CD8-positive, alpha-beta memory T cell (primary cell): ENCODE results near the gene ARMS2. TPM values are rescaled to one million over a fixed set of nuclear protein-coding genes. Genes with fewer than 3 reads are reported as not detected.

Experiments
- CTCF ChIA-PET: fragments of 350-600 bp; sonication (Branson Sonifier 250); formaldehyde crosslinking; loops from one replicate; lab custom pipeline; 2021; ENCODE audit warnings: antibody characterized with exemption; lab: Charles Lee
- POLR2A ChIA-PET: fragments of 350-600 bp; sonication (Branson Sonifier 250); formaldehyde crosslinking; loops from one replicate; lab custom pipeline; 2021; ENCODE audit warnings: antibody characterized with exemption; lab: Charles Lee
- DNase-seq, 5 donors: peaks; one replicate each; pipeline versions ENCODE4 v3.0.0 to v3.0.0-alpha.2; 2020 to 2022; ENCODE audit warnings: mixed read lengths in 1 of 5
- H3K27ac ChIP-seq: one replicate; pipeline ENCODE4 v1.7.0; 2013; ENCODE audit warnings: low read depth, mild to moderate bottlenecking, low read length, moderate library complexity
- H3K27me3 ChIP-seq: 2 replicates; pipeline ENCODE4 v1.7.0; 2013; ENCODE audit warnings: low read length, mild to moderate bottlenecking; ENCODE audit not compliant: insufficient read depth, poor library complexity, severe bottlenecking
- H3K36me3 ChIP-seq: 2 replicates; pipeline ENCODE4 v1.7.0; 2013; ENCODE audit warnings: mild to moderate bottlenecking, low read length, moderate library complexity; ENCODE audit not compliant: insufficient read depth
- H3K4me1 ChIP-seq: 2 replicates; pipeline ENCODE4 v1.7.0; 2013; ENCODE audit warnings: mild to moderate bottlenecking, low read length, moderate library complexity; ENCODE audit not compliant: insufficient read depth
- H3K4me3 ChIP-seq: 2 replicates; pipeline ENCODE4 v1.7.0; 2013; ENCODE audit warnings: mild to moderate bottlenecking, low read length
- H3K9me3 ChIP-seq: 2 replicates; pipeline ENCODE4 v1.7.0; 2013; ENCODE audit warnings: mild to moderate bottlenecking, low read length
- H3K27ac Mint-ChIP-seq, 8 donors: one replicate each; pipeline ENCODE4 v1.8.0; 2020 to 2021; ENCODE audit warnings: mixed read lengths in 8 of 8, mild to moderate bottlenecking in 6 of 8, inconsistent platforms in 3 of 8, moderate library complexity in 3 of 8
- H3K27me3 Mint-ChIP-seq, 2 donors: one replicate each; pipeline ENCODE4 v1.8.0; 2020 to 2021; ENCODE audit warnings: mixed read lengths in 2 of 2, mild to moderate bottlenecking in 1 of 2, moderate library complexity in 1 of 2
- H3K36me3 Mint-ChIP-seq, 3 donors: one replicate each; pipeline ENCODE4 v1.8.0; 2020 to 2021; ENCODE audit warnings: mixed read lengths in 3 of 3, inconsistent platforms in 1 of 3, mild to moderate bottlenecking in 1 of 3
- H3K4me1 Mint-ChIP-seq, 3 donors: one replicate each; pipeline ENCODE4 v1.8.0; 2020 to 2021; ENCODE audit warnings: mixed read lengths in 3 of 3, inconsistent platforms in 1 of 3, mild to moderate bottlenecking in 1 of 3
- H3K4me3 Mint-ChIP-seq, 7 donors: one replicate each; pipeline ENCODE4 v1.8.0; 2020 to 2021; ENCODE audit warnings: mixed read lengths in 7 of 7, mild to moderate bottlenecking in 6 of 7, moderate library complexity in 4 of 7, inconsistent platforms in 2 of 7
- H3K9me3 Mint-ChIP-seq, 5 donors: one replicate each; pipeline ENCODE4 v1.8.0; 2020 to 2022; ENCODE audit warnings: mixed read lengths in 5 of 5, mild to moderate bottlenecking in 3 of 5, moderate library complexity in 2 of 5, inconsistent platforms in 1 of 5
- polyA plus RNA-seq: library from polyadenylated mRNA; unstranded; fragments of 300-500 nt; fragmentation: Illumina TruSeq; gene quantifications from one replicate; pipeline ENCODE4 v1.2.3, GENCODE V29; 2021
- total RNA-seq, 2 experiments: library from RNA; stranded (reverse); gene quantifications; one replicate each; pipeline ENCODE4 v1.2.3, GENCODE V29; 2021

The ARMS2 gene
- total and polyA plus RNA-seq, 3 experiments from 2014 or later: not detected

- Mint-ChIP-seq H3K27me3 (peaks cover 35 to 47% of the 10 kb centered on the region in 2 donors), H3K36me3 (no peaks in the 10 kb centered on the region), H3K9me3 (no peaks in the 10 kb centered on the region), H3K4me3 (peak overlapping the region; percentile 88 to 93 (median 89)), H3K4me1 (peaks cover 14 to 24% (median 19%) of the 10 kb centered on the region in 3 donors), H3K27ac (peak overlapping the region in 2 of 8 donors; percentile 20 to 71)
- ChIA-PET CTCF (no interaction called here), POLR2A (interaction anchor here (0.6 kb wide), 1 partner anchor 24 kb away, joined by 3 read pairs; no protein-coding TSS in a partner anchor)
- H3K4me1 ChIP-seq: peaks cover 9% of the 10 kb centered on the region
- no peaks in the 10 kb centered on the region for H3K9me3 ChIP-seq
- peaks cover 33% of the 10 kb centered on the region for H3K27me3 ChIP-seq
- no peak overlapping the region for H3K27ac ChIP-seq
- peak overlapping the region; percentile 49 for H3K4me3 ChIP-seq
- DNase-seq: no peak
- H3K36me3 ChIP-seq: no peaks in the 10 kb centered on the region
These were observed 8.3 kb downstream of the ARMS2 start for GRCh38 chr10:122462533-122463465.

- H3K36me3 Mint-ChIP-seq: no peaks in the 10 kb centered on the region
- peaks cover 14 to 24% (median 19%) of the 10 kb centered on the region in 3 donors for H3K4me1 Mint-ChIP-seq
- Histone ChIP-seq H3K36me3 (no peaks in the 10 kb centered on the region), H3K9me3 (no peaks in the 10 kb centered on the region), H3K27ac (no peak overlapping the region), H3K4me1 (peaks cover 9% of the 10 kb centered on the region), H3K27me3 (peaks cover 24% of the 10 kb centered on the region), H3K4me3 (no peak overlapping the region)
- peak overlapping the region in 6 of 7 donors; percentile 55 to 93 (median 88) for H3K4me3 Mint-ChIP-seq
- no peak for DNase-seq
- no peaks in the 10 kb centered on the region for H3K9me3 Mint-ChIP-seq
- ChIA-PET POLR2A (interaction anchor here (0.6 kb wide), 1 partner anchor 25 kb away, joined by 3 read pairs; no protein-coding TSS in a partner anchor), CTCF (no interaction called here)
- peaks cover 29 to 45% of the 10 kb centered on the region in 2 donors for H3K27me3 Mint-ChIP-seq
- peak overlapping the region in 1 of 8 donors; percentile 15 for H3K27ac Mint-ChIP-seq
These were observed 9.2 kb downstream of the ARMS2 start for GRCh38 chr10:122463466-122464249.

- H3K27ac Mint-ChIP-seq: no peak overlapping the region
- peaks cover 14 to 22% (median 18%) of the 10 kb centered on the region in 3 donors for H3K4me1 Mint-ChIP-seq
- CTCF ChIA-PET: no interaction called here
- no peak for DNase-seq
- H3K4me3 ChIP-seq: no peak overlapping the region
- peaks cover 9% of the 10 kb centered on the region for H3K4me1 ChIP-seq
- H3K27me3 Mint-ChIP-seq: peaks cover 24 to 45% of the 10 kb centered on the region in 2 donors
- POLR2A ChIA-PET: no interaction called here
- H3K9me3 Mint-ChIP-seq: no peaks in the 10 kb centered on the region
- H3K36me3 Mint-ChIP-seq: no peaks in the 10 kb centered on the region
- peak overlapping the region in 1 of 7 donors; percentile 8 for H3K4me3 Mint-ChIP-seq
- no peaks in the 10 kb centered on the region for H3K9me3 ChIP-seq
- H3K27ac ChIP-seq: no peak overlapping the region
- H3K36me3 ChIP-seq: no peaks in the 10 kb centered on the region
- peaks cover 19% of the 10 kb centered on the region for H3K27me3 ChIP-seq
These were observed 9.7 kb downstream of the ARMS2 start for GRCh38 chr10:122464250-122464510.

GRCh38 chr10:122464586-122464985 is 10.1 kb downstream of the ARMS2 start:
- DNase-seq: no peak
- Histone ChIP-seq H3K27ac (no peak overlapping the region), H3K27me3 (peaks cover 15% of the 10 kb centered on the region), H3K4me1 (peaks cover 9% of the 10 kb centered on the region), H3K4me3 (no peak overlapping the region), H3K9me3 (no peaks in the 10 kb centered on the region), H3K36me3 (no peaks in the 10 kb centered on the region)
- CTCF ChIA-PET: no interaction called here
- H3K27me3 Mint-ChIP-seq: peaks cover 22 to 43% of the 10 kb centered on the region in 2 donors
- H3K27ac Mint-ChIP-seq: peak overlapping the region in 1 of 8 donors; percentile 14
- peaks cover 14 to 20% (median 17%) of the 10 kb centered on the region in 3 donors for H3K4me1 Mint-ChIP-seq
- POLR2A ChIA-PET: no interaction called here
- peak overlapping the region in 1 of 7 donors; percentile 8 for H3K4me3 Mint-ChIP-seq
- H3K36me3 Mint-ChIP-seq: no peaks in the 10 kb centered on the region
- no peaks in the 10 kb centered on the region for H3K9me3 Mint-ChIP-seq

DNA sequence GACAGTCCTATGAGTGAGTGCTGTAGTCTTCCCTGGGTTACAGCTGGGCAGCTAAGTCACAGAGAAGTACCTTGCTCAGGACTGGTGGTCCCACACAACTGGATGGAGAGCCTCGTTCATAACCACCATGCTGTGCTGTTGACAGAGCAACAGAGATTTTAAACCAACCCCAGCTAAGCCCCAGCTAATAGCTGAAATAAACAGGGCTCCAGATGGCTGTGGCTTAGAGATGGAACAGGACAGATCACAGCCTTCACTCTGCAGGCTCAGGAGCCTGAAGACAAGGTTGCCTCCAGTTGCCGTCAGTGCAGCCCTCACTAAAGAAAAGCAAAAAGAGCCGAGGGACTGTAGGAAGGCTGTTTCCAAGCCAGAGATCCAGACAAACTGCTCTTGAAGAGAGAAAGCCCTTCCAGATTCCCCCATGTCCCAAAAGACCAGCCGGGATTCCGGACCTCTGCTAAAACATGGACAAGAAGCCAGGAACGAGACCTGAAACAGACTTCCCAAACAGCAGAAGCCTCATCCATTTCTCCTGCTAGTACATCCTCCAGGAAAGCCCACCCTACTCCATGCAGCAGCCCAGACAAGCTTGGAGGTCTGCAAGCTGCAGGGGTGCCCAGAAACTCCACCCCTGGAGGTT is 11.1 kb downstream of the ARMS2 start:
- H3K36me3 ChIP-seq: no peaks in the 10 kb centered on the region
- H3K9me3 ChIP-seq: no peaks in the 10 kb centered on the region
- Mint-ChIP-seq H3K9me3 (no peaks in the 10 kb centered on the region), H3K36me3 (no peaks in the 10 kb centered on the region), H3K27ac (no peak overlapping the region), H3K4me1 (peaks cover 13 to 17% (median 14%) of the 10 kb centered on the region in 3 donors), H3K27me3 (peaks cover 18 to 37% of the 10 kb centered on the region in 2 donors), H3K4me3 (no peak overlapping the region)
- DNase-seq: no peak
- ChIA-PET POLR2A (no interaction called here), CTCF (no interaction called here)
- H3K4me1 ChIP-seq: peaks cover 5% of the 10 kb centered on the region
- H3K27me3 ChIP-seq: peaks cover 7% of the 10 kb centered on the region
- no peak overlapping the region for H3K4me3 ChIP-seq
- H3K27ac ChIP-seq: no peak overlapping the region

DNA sequence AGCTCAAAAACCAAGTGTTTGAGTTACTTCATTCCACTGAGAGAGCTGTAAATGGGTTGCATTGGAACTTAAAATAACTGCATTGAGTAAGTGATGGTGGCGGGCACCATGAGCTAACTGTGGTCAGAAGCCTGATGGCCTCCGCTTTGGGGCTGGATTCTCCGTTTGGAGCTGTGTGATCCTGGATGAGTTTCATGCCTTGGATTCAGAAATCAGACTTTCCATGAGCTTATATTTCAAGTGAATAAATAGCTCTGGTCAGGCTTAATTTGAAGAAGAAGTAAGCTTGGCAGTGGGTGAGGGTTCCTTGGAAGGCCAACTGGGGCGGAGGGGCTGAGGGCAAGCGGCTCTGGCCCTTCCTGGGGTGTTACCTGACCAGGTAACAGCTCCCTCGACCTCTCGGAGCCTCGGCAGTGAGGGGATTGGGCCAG is 12.5 kb downstream of the ARMS2 start:
- no peaks in the 10 kb centered on the region for H3K36me3 ChIP-seq
- no peak overlapping the region for H3K27ac ChIP-seq
- no peak overlapping the region for H3K27ac Mint-ChIP-seq
- no peak overlapping the region for H3K4me3 Mint-ChIP-seq
- peaks cover 18 to 43% of the 10 kb centered on the region in 2 donors for H3K27me3 Mint-ChIP-seq
- no peak for DNase-seq
- peaks cover 5% of the 10 kb centered on the region for H3K27me3 ChIP-seq
- no peak overlapping the region for H3K4me3 ChIP-seq
- no peaks in the 10 kb centered on the region for H3K9me3 ChIP-seq
- H3K36me3 Mint-ChIP-seq: peaks cover 0 to 1% (median 0%) of the 10 kb centered on the region in 3 donors
- ChIA-PET POLR2A (no interaction called here), CTCF (interaction anchor here (1.1 to 1.4 kb wide), 3 partner anchors 10 to 91 kb away, joined by 3 to 4 read pairs (median 3); no protein-coding TSS in a partner anchor)
- H3K4me1 ChIP-seq: no peaks in the 10 kb centered on the region
- no peaks in the 10 kb centered on the region for H3K9me3 Mint-ChIP-seq
- peaks cover 9 to 14% (median 11%) of the 10 kb centered on the region in 3 donors for H3K4me1 Mint-ChIP-seq

GRCh38 chr10:122467701-122468100 is 13.2 kb downstream of the ARMS2 start:
- Mint-ChIP-seq H3K27me3 (peaks cover 14 to 41% of the 10 kb centered on the region in 2 donors), H3K9me3 (no peaks in the 10 kb centered on the region)
- POLR2A ChIA-PET: no interaction called here

More at GRCh38 chr10:122467701-122468100, 13.2 kb downstream of the ARMS2 start:
- H3K9me3 ChIP-seq: no peaks in the 10 kb centered on the region
- no peaks in the 10 kb centered on the region for H3K4me1 ChIP-seq
- H3K4me3 ChIP-seq: no peak overlapping the region
- CTCF ChIA-PET: interaction anchor here (1.4 kb wide), 1 partner anchor 10 kb away, joined by 3 read pairs; no protein-coding TSS in a partner anchor
- no peak overlapping the region for H3K27ac ChIP-seq
- H3K27me3 ChIP-seq: peaks cover under 1% of the 10 kb centered on the region
- H3K4me3 Mint-ChIP-seq: no peak overlapping the region
- peaks cover 0 to 1% (median 0%) of the 10 kb centered on the region in 3 donors for H3K36me3 Mint-ChIP-seq
- peaks cover 4 to 9% (median 5%) of the 10 kb centered on the region in 3 donors for H3K4me1 Mint-ChIP-seq
- no peak for DNase-seq
- H3K27ac Mint-ChIP-seq: no peak overlapping the region
- no peaks in the 10 kb centered on the region for H3K36me3 ChIP-seq
